ENCODE measurements around the gene NEUROD2.

The NEUROD2 gene

DNA sequence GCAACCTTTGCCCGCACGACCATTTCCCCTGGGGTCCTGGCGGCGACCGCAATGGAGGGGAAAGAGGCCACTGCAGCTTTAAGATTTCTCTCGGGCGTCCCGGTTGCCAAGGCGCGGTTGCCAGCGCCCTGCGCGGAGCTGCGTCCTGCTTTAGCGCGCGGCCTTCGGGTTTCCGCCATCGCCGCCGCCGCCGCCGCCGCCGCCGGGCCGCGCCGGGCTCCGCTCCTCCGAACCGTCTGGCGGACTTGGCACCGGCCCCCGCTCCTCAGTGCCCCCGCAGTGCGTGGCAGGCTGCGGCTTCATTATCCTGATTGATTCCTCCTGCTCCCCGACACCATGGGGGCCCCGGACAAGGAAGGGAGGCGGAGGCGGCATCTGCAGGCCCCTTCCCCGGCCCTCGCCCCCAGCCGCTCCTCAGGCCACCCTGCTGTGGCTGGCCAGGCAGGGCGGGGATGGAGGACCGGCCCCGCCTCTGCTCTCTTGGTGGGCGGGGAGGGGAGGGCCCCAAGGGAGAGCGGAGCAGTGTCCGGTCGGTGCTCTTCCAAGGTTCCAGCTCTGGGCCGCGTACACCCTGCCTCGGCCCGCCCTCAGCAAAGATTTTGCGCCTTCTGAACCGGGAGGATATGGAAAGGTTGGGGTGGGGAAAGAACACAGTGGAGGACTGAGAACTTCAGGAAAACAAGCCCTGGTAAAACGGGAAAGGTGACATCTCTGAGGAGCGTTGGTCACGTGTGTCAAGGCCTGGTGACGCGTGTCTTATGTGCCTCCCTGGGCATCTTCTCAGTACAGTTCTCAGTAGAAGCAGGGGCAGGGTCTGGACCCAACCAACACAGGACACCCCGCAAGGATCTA is 34.0 kb downstream of the NEUROD2 start (continued):
- no peak for TF ChIP-seq ZNF121 (tag by site-specific recombination; IDR thresholded peaks at IDR 0.05)
- no peak for TF ChIP-seq ZNF623 (tag by site-specific recombination; IDR thresholded peaks at IDR 0.05)
- TF ChIP-seq MYNN (tag by site-specific recombination; IDR thresholded peaks at IDR 0.05; ENCODE audit: borderline replicate concordance): no peak
- TF ChIP-seq ZNF157 (tag by site-specific recombination; IDR thresholded peaks at IDR 0.05): no peak
- TF ChIP-seq, protein P1, sequence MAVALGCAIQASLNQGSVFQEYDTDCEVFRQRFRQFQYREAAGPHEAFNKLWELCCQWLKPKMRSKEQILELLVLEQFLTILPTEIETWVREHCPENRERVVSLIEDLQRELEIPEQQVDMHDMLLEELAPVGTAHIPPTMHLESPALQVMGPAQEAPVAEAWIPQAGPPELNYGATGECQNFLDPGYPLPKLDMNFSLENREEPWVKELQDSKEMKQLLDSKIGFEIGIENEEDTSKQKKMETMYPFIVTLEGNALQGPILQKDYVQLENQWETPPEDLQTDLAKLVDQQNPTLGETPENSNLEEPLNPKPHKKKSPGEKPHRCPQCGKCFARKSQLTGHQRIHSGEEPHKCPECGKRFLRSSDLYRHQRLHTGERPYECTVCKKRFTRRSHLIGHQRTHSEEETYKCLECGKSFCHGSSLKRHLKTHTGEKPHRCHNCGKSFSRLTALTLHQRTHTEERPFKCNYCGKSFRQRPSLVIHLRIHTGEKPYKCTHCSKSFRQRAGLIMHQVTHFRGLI (tag by site-specific recombination; IDR thresholded peaks at IDR 0.05): no peak
- TF ChIP-seq ZFP41 (tag by site-specific recombination; IDR thresholded peaks at IDR 0.05; ENCODE audit: borderline replicate concordance): no peak
- no peak for TF ChIP-seq ZNF626 (tag by site-specific recombination; IDR thresholded peaks at IDR 0.05)
- TF ChIP-seq ZNF175 (tag by site-specific recombination; IDR thresholded peaks at IDR 0.05): no peak
- TF ChIP-seq, protein P2, sequence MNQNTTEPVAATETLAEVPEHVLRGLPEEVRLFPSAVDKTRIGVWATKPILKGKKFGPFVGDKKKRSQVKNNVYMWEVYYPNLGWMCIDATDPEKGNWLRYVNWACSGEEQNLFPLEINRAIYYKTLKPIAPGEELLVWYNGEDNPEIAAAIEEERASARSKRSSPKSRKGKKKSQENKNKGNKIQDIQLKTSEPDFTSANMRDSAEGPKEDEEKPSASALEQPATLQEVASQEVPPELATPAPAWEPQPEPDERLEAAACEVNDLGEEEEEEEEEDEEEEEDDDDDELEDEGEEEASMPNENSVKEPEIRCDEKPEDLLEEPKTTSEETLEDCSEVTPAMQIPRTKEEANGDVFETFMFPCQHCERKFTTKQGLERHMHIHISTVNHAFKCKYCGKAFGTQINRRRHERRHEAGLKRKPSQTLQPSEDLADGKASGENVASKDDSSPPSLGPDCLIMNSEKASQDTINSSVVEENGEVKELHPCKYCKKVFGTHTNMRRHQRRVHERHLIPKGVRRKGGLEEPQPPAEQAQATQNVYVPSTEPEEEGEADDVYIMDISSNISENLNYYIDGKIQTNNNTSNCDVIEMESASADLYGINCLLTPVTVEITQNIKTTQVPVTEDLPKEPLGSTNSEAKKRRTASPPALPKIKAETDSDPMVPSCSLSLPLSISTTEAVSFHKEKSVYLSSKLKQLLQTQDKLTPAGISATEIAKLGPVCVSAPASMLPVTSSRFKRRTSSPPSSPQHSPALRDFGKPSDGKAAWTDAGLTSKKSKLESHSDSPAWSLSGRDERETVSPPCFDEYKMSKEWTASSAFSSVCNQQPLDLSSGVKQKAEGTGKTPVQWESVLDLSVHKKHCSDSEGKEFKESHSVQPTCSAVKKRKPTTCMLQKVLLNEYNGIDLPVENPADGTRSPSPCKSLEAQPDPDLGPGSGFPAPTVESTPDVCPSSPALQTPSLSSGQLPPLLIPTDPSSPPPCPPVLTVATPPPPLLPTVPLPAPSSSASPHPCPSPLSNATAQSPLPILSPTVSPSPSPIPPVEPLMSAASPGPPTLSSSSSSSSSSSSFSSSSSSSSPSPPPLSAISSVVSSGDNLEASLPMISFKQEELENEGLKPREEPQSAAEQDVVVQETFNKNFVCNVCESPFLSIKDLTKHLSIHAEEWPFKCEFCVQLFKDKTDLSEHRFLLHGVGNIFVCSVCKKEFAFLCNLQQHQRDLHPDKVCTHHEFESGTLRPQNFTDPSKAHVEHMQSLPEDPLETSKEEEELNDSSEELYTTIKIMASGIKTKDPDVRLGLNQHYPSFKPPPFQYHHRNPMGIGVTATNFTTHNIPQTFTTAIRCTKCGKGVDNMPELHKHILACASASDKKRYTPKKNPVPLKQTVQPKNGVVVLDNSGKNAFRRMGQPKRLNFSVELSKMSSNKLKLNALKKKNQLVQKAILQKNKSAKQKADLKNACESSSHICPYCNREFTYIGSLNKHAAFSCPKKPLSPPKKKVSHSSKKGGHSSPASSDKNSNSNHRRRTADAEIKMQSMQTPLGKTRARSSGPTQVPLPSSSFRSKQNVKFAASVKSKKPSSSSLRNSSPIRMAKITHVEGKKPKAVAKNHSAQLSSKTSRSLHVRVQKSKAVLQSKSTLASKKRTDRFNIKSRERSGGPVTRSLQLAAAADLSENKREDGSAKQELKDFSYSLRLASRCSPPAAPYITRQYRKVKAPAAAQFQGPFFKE (tag by site-specific recombination; IDR thresholded peaks at IDR 0.05; ENCODE audit: borderline replicate concordance): no peak
- TF ChIP-seq ZNF132 (tag by site-specific recombination; IDR thresholded peaks at IDR 0.05; ENCODE audit: borderline replicate concordance): no peak
- peak; percentile 85 for TF ChIP-seq ZNF423 (tag by site-specific recombination; IDR thresholded peaks at IDR 0.05)
- no peak for TF ChIP-seq REPIN1 (tag by site-specific recombination; IDR thresholded peaks at IDR 0.05; ENCODE audit: low read depth)
- no peak for TF ChIP-seq ZNF354C (tag by site-specific recombination; IDR thresholded peaks at IDR 0.05; ENCODE audit: borderline replicate concordance, low read depth)
- TF ChIP-seq YY2 (tag by site-specific recombination; IDR thresholded peaks at IDR 0.05): peak; percentile 48; the same call in 1 of the 2 replicates
- TF ChIP-seq ZNF768 (tag by site-specific recombination; IDR thresholded peaks at IDR 0.05): no peak
- no peak for TF ChIP-seq ZNF549 (tag by site-specific recombination; IDR thresholded peaks at IDR 0.05)
- no peak for TF ChIP-seq ZNF837 (tag by site-specific recombination; IDR thresholded peaks at IDR 0.05)
- no peak for TF ChIP-seq ZFP37 (tag by site-specific recombination; IDR thresholded peaks at IDR 0.05)
- TF ChIP-seq MZF1 (tag by site-specific recombination; IDR thresholded peaks at IDR 0.05; ENCODE audit: borderline replicate concordance): no peak
- TF ChIP-seq, protein P3, sequence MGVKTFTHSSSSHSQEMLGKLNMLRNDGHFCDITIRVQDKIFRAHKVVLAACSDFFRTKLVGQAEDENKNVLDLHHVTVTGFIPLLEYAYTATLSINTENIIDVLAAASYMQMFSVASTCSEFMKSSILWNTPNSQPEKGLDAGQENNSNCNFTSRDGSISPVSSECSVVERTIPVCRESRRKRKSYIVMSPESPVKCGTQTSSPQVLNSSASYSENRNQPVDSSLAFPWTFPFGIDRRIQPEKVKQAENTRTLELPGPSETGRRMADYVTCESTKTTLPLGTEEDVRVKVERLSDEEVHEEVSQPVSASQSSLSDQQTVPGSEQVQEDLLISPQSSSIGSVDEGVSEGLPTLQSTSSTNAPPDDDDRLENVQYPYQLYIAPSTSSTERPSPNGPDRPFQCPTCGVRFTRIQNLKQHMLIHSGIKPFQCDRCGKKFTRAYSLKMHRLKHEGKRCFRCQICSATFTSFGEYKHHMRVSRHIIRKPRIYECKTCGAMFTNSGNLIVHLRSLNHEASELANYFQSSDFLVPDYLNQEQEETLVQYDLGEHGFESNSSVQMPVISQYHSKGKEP (tag by site-specific recombination; IDR thresholded peaks at IDR 0.05): 0 out of 2 replicates have a peak, but pooled peaks have one; percentile 24
- TF ChIP-seq, protein P4, sequence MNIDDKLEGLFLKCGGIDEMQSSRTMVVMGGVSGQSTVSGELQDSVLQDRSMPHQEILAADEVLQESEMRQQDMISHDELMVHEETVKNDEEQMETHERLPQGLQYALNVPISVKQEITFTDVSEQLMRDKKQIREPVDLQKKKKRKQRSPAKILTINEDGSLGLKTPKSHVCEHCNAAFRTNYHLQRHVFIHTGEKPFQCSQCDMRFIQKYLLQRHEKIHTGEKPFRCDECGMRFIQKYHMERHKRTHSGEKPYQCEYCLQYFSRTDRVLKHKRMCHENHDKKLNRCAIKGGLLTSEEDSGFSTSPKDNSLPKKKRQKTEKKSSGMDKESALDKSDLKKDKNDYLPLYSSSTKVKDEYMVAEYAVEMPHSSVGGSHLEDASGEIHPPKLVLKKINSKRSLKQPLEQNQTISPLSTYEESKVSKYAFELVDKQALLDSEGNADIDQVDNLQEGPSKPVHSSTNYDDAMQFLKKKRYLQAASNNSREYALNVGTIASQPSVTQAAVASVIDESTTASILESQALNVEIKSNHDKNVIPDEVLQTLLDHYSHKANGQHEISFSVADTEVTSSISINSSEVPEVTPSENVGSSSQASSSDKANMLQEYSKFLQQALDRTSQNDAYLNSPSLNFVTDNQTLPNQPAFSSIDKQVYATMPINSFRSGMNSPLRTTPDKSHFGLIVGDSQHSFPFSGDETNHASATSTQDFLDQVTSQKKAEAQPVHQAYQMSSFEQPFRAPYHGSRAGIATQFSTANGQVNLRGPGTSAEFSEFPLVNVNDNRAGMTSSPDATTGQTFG (tag by site-specific recombination; IDR thresholded peaks at IDR 0.05; ENCODE audit: borderline replicate concordance): no peak
- TF ChIP-seq, protein P5, sequence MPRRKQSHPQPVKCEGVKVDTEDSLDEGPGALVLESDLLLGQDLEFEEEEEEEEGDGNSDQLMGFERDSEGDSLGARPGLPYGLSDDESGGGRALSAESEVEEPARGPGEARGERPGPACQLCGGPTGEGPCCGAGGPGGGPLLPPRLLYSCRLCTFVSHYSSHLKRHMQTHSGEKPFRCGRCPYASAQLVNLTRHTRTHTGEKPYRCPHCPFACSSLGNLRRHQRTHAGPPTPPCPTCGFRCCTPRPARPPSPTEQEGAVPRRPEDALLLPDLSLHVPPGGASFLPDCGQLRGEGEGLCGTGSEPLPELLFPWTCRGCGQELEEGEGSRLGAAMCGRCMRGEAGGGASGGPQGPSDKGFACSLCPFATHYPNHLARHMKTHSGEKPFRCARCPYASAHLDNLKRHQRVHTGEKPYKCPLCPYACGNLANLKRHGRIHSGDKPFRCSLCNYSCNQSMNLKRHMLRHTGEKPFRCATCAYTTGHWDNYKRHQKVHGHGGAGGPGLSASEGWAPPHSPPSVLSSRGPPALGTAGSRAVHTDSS (tag by site-specific recombination; IDR thresholded peaks at IDR 0.05): no peak
- TF ChIP-seq ZNF585B (tag by site-specific recombination; IDR thresholded peaks at IDR 0.05): no peak
- TF ChIP-seq ZSCAN16 (tag by site-specific recombination; IDR thresholded peaks at IDR 0.05): no peak
- TF ChIP-seq ZNF664 (tag by site-specific recombination; IDR thresholded peaks at IDR 0.05): no peak
- peak; percentile 79 for TF ChIP-seq KLF1 (tag by site-specific recombination; IDR thresholded peaks at IDR 0.05)
- no peak for TF ChIP-seq ZNF670 (tag by site-specific recombination; IDR thresholded peaks at IDR 0.05; ENCODE audit: low read depth)

Data from HEK293 (cell line).